Endodermal cell (in vitro differentiated cells): ENCODE data around the gene IGSF3. TPM values are rescaled to one million over a fixed set of nuclear protein-coding genes. Genes with fewer than 3 reads are reported as not detected.

Experiments
- DNase-seq: peaks from one replicate; pipeline ENCODE4 v3.0.0-alpha.2; 2017
- H3K27ac ChIP-seq: 2 replicates; pipeline ENCODE4 v1.5.1; 2013; ENCODE audit warnings: mild to moderate bottlenecking, low read depth, low read length, moderate library complexity
- H3K27me3 ChIP-seq: 2 replicates; pipeline ENCODE4 v1.6.1; 2013; ENCODE audit warnings: mild to moderate bottlenecking, low read length, moderate library complexity; ENCODE audit not compliant: insufficient read depth, control insufficient read depth, poor library complexity, severe bottlenecking
- H3K36me3 ChIP-seq: 2 replicates; pipeline ENCODE4 v1.7.0; 2013; ENCODE audit warnings: mild to moderate bottlenecking, low read length, moderate library complexity; ENCODE audit not compliant: control insufficient read depth, insufficient read depth
- H3K4me1 ChIP-seq: one replicate; pipeline ENCODE4 v1.7.0; 2013; ENCODE audit warnings: low read length; ENCODE audit not compliant: control insufficient read depth, insufficient read depth
- H3K4me3 ChIP-seq: 2 replicates; pipeline ENCODE4 v1.5.1; 2013; ENCODE audit warnings: mild to moderate bottlenecking, low read length, moderate library complexity
- H3K9ac ChIP-seq: 2 replicates; pipeline ENCODE4 v1.6.1; 2013; ENCODE audit warnings: mild to moderate bottlenecking, low read length, moderate library complexity; ENCODE audit not compliant: poor library complexity, severe bottlenecking; ENCODE audit errors: extremely low read depth
- H3K9me3 ChIP-seq: 2 replicates; pipeline ENCODE4 v1.6.1; 2013; ENCODE audit warnings: mild to moderate bottlenecking, low read length, moderate library complexity; ENCODE audit not compliant: control insufficient read depth
- H3K27ac Mint-ChIP-seq: 2 replicates; pipeline ENCODE4 v1.8.0; 2020; ENCODE audit warnings: mixed read lengths
- H3K27me3 Mint-ChIP-seq: 2 replicates; pipeline ENCODE4 v1.8.0; 2021; ENCODE audit warnings: mild to moderate bottlenecking, mixed read lengths; ENCODE audit not compliant: insufficient read depth
- H3K36me3 Mint-ChIP-seq: 2 replicates; pipeline ENCODE4 v1.8.0; 2020; ENCODE audit warnings: low read depth, mixed read lengths
- H3K4me1 Mint-ChIP-seq: 2 replicates; pipeline ENCODE4 v1.8.0; 2020; ENCODE audit warnings: mixed read lengths
- H3K4me3 Mint-ChIP-seq: 2 replicates; pipeline ENCODE4 v1.8.0; 2020; ENCODE audit warnings: mild to moderate bottlenecking, moderate library complexity, mixed read lengths
- H3K9me3 Mint-ChIP-seq: 2 replicates; pipeline ENCODE4 v1.8.0; 2020; ENCODE audit warnings: mild to moderate bottlenecking, mixed read lengths
- CTCF ChIP-seq: fragments of 200-600 bp; sonication (generic); conservative IDR thresholded peaks from 2 replicates; pipeline ENCODE4 v1.5.0; 2021; ENCODE audit warnings: antibody characterized with exemption, mild to moderate bottlenecking
- WGBS, 2 experiments: methylation state at CpG; one replicate each; pipeline versions ENCODE4 v1.1.5 to v1.1.7; 2013; ENCODE audit warnings: missing lambda C conversion rate in 2 of 2, mixed read lengths in 1 of 2; ENCODE audit not compliant: insufficient coverage in 1 of 2, insufficient read length in 1 of 2; 5-methylcytosine and 5-hydroxymethylcytosine counted together
- total RNA-seq, 2 donors: library from RNA; stranded (reverse); fragmentation: NEBNext Ultra II Directional in 1 of 2; extraction: Animal tissue kit (Norgen Biotek cat#: 25700) in 1 of 2; gene quantifications; 2 replicates in 1 of 2; 3 replicates in 1 of 2; pipeline ENCODE4 v1.2.1, GENCODE V29; 2021

IGSF3 gene
- total RNA-seq, 2 donors from 2014 or later: 35.0 to 36.7 TPM

- Histone ChIP-seq H3K9ac (no peak overlapping the region), H3K27ac (no peak overlapping the region), H3K9me3 (no peaks in the 10 kb centered on the region), H3K27me3 (peaks cover 13% of the 10 kb centered on the region), H3K36me3 (no peaks in the 10 kb centered on the region), H3K4me1 (no peaks in the 10 kb centered on the region), H3K4me3 (no peak overlapping the region)
- Mint-ChIP-seq H3K9me3 (peaks cover under 1% of the 10 kb centered on the region), H3K36me3 (no peaks in the 10 kb centered on the region), H3K4me3 (peak overlapping the region; percentile 67), H3K27me3 (peaks cover 19% of the 10 kb centered on the region), H3K4me1 (peaks cover 14% of the 10 kb centered on the region), H3K27ac (no peak overlapping the region)
- TF ChIP-seq CTCF: no peak
- no peak for DNase-seq
Measured at GRCh38 chr1:116569381-116569670, 98.2 kb downstream of the IGSF3 start.

- Mint-ChIP-seq H3K4me1 (peaks cover 14% of the 10 kb centered on the region), H3K36me3 (peaks cover 4% of the 10 kb centered on the region), H3K27ac (no peak overlapping the region), H3K9me3 (peaks cover 6% of the 10 kb centered on the region), H3K4me3 (no peak overlapping the region), H3K27me3 (peaks cover 19% of the 10 kb centered on the region)
- Histone ChIP-seq H3K9me3 (peaks cover 1% of the 10 kb centered on the region), H3K4me1 (no peaks in the 10 kb centered on the region), H3K27me3 (peaks cover 13% of the 10 kb centered on the region), H3K36me3 (no peaks in the 10 kb centered on the region), H3K27ac (no peak overlapping the region), H3K9ac (no peak overlapping the region), H3K4me3 (no peak overlapping the region)
- DNase-seq: no peak
- TF ChIP-seq CTCF: no peak
- WGBS, 2 experiments: 91 to 100% methylated on average over 1 to 2 of the region's 2 CpGs
Measured at GRCh38 chr1:116568662-116569380, 98.7 kb downstream of the IGSF3 start.

GRCh38 chr1:116567790-116568661, 99.5 kb downstream of the IGSF3 start:
- no peak overlapping the region for H3K4me3 ChIP-seq
- peaks cover 14% of the 10 kb centered on the region for H3K4me1 Mint-ChIP-seq
- H3K27ac Mint-ChIP-seq: no peak overlapping the region
- no peak overlapping the region for H3K4me3 Mint-ChIP-seq
- no peak overlapping the region for H3K27ac ChIP-seq
- H3K9me3 ChIP-seq: peaks cover 5% of the 10 kb centered on the region
- DNase-seq: no peak
- TF ChIP-seq CTCF: no peak
- H3K4me1 ChIP-seq: no peaks in the 10 kb centered on the region
- H3K36me3 Mint-ChIP-seq: peaks cover 10% of the 10 kb centered on the region
- no peaks in the 10 kb centered on the region for H3K36me3 ChIP-seq
- no peak overlapping the region for H3K9ac ChIP-seq
- H3K27me3 Mint-ChIP-seq: peaks cover 19% of the 10 kb centered on the region
- WGBS, 2 experiments: 85 to 100% methylated on average over 2 to 4 of the region's 4 CpGs
- H3K27me3 ChIP-seq: peaks cover 13% of the 10 kb centered on the region
- peaks cover 14% of the 10 kb centered on the region for H3K9me3 Mint-ChIP-seq
